HUES64 (cell line): ENCODE measurements around the gene TSPAN2.

Experiments used
- H3K27ac ChIP-seq: 2 replicates; pipeline ENCODE4 v1.7.0; 2013; ENCODE audit warnings: low read depth, low read length, inconsistent platforms
- H3K27me3 ChIP-seq: 2 replicates; pipeline ENCODE4 v1.6.1; 2013; ENCODE audit warnings: mild to moderate bottlenecking, low read length; ENCODE audit not compliant: insufficient read depth
- H3K36me3 ChIP-seq: 2 replicates; pipeline ENCODE4 v1.6.1; 2013; ENCODE audit warnings: mild to moderate bottlenecking, low read length; ENCODE audit not compliant: insufficient read depth
- H3K4me1 ChIP-seq: 2 replicates; pipeline ENCODE4 v1.6.1; 2013; ENCODE audit warnings: mild to moderate bottlenecking, low read length, moderate library complexity; ENCODE audit not compliant: insufficient read depth
- H3K4me3 ChIP-seq: 2 replicates; pipeline ENCODE4 v1.5.1; 2013; ENCODE audit warnings: mild to moderate bottlenecking, low read length, moderate library complexity
- H3K9ac ChIP-seq: 2 replicates; pipeline ENCODE4 v1.6.1; 2013; ENCODE audit warnings: mild to moderate bottlenecking, low read depth, low read length
- H3K9me3 ChIP-seq: 2 replicates; pipeline ENCODE4 v1.6.1; 2013; ENCODE audit warnings: low read depth, low read length; ENCODE audit not compliant: insufficient read depth
- WGBS: fragments of 150-250, 120-280 bp; methylation state at CpG from one replicate; pipeline ENCODE4 v1.1.7; 2013; ENCODE audit warnings: missing lambda C conversion rate; 5-methylcytosine and 5-hydroxymethylcytosine counted together

Gene TSPAN2

GRCh38 chr1:115063228-115063901, 25.9 kb downstream of the TSPAN2 start:
- 95% methylated on average over 6 of the region's 7 CpGs for WGBS
- H3K4me1 ChIP-seq, result 0 out of 2 replicates have a peak, but pooled peaks cover 3% of the 10 kb centered on the region
- H3K27me3 ChIP-seq, result no peaks in the 10 kb centered on the region
- no peaks in the 10 kb centered on the region for H3K9me3 ChIP-seq
- H3K36me3 ChIP-seq, result 0 out of 2 replicates have a peak, but pooled peaks cover 3% of the 10 kb centered on the region
- H3K27ac ChIP-seq, result no peak overlapping the region
- H3K4me3 ChIP-seq, result no peak overlapping the region
- H3K9ac ChIP-seq, result no peak overlapping the region

- WGBS, result 81% methylated on average over 7 of the region's 7 CpGs
- Histone ChIP-seq H3K9me3 (no peaks in the 10 kb centered on the region), H3K36me3 (no peaks in the 10 kb centered on the region), H3K9ac (no peak overlapping the region), H3K4me1 (0 out of 2 replicates have a peak, but pooled peaks cover 3% of the 10 kb centered on the region), H3K27me3 (no peaks in the 10 kb centered on the region), H3K27ac (no peak overlapping the region), H3K4me3 (no peak overlapping the region)
These were observed 26.7 kb downstream of the TSPAN2 start for GRCh38 chr1:115062542-115063004.

GRCh38 chr1:115060501-115060900, 28.8 kb downstream of the TSPAN2 start:
- H3K9me3 ChIP-seq, result no peaks in the 10 kb centered on the region
- no peaks in the 10 kb centered on the region for H3K27me3 ChIP-seq
- H3K27ac ChIP-seq, result no peak overlapping the region
- no peak overlapping the region for H3K4me3 ChIP-seq
- 77% methylated on average over 4 of the region's 4 CpGs for WGBS
- peaks cover 22% of the 10 kb centered on the region for H3K4me1 ChIP-seq
- no peaks in the 10 kb centered on the region for H3K36me3 ChIP-seq
- H3K9ac ChIP-seq, result no peak overlapping the region

- WGBS, result 90% methylated on average over 1 of the region's 2 CpGs
- Histone ChIP-seq H3K9me3 (no peaks in the 10 kb centered on the region), H3K4me1 (peaks cover 22% of the 10 kb centered on the region), H3K27me3 (no peaks in the 10 kb centered on the region), H3K27ac (no peak overlapping the region), H3K4me3 (no peak overlapping the region), H3K36me3 (no peaks in the 10 kb centered on the region), H3K9ac (no peak overlapping the region)
These were observed 30.0 kb downstream of the TSPAN2 start for GRCh38 chr1:115059316-115059715.

GRCh38 chr1:115057661-115058254, 31.5 kb downstream of the TSPAN2 start:
- Histone ChIP-seq H3K4me3 (no peak overlapping the region), H3K36me3 (no peaks in the 10 kb centered on the region), H3K27me3 (no peaks in the 10 kb centered on the region), H3K27ac (no peak overlapping the region), H3K9ac (no peak overlapping the region), H3K4me1 (peaks cover 19% of the 10 kb centered on the region), H3K9me3 (no peaks in the 10 kb centered on the region)
- WGBS, result 89% methylated on average over 6 of the region's 6 CpGs

GRCh38 chr1:115056395-115056798, 32.9 kb downstream of the TSPAN2 start:
- Histone ChIP-seq H3K27ac (no peak overlapping the region), H3K36me3 (0 out of 2 replicates have a peak, but pooled peaks cover 3% of the 10 kb centered on the region), H3K9me3 (no peaks in the 10 kb centered on the region), H3K4me3 (no peak overlapping the region; the same call in 1 of the 2 replicates), H3K9ac (peak overlapping the region; percentile 43; the same call in 1 of the 2 replicates), H3K27me3 (no peaks in the 10 kb centered on the region), H3K4me1 (peaks cover 19% of the 10 kb centered on the region)
- 42% methylated on average over 9 of the region's 9 CpGs for WGBS

GRCh38 chr1:115052454-115053083, 36.7 kb downstream of the TSPAN2 start:
- Histone ChIP-seq H3K36me3 (peaks cover 15% of the 10 kb centered on the region), H3K9me3 (no peaks in the 10 kb centered on the region), H3K27me3 (no peaks in the 10 kb centered on the region), H3K9ac (no peak overlapping the region), H3K4me1 (peaks cover 19% of the 10 kb centered on the region), H3K4me3 (no peak overlapping the region), H3K27ac (no peak overlapping the region)
- 73% methylated on average over 7 of the region's 9 CpGs for WGBS

- H3K4me1 ChIP-seq, result peaks cover 11% of the 10 kb centered on the region
- H3K4me3 ChIP-seq, result no peak overlapping the region
- WGBS, result 94% methylated on average over 5 of the region's 5 CpGs
- H3K36me3 ChIP-seq, result peaks cover 15% of the 10 kb centered on the region
- H3K27ac ChIP-seq, result no peak overlapping the region
- no peaks in the 10 kb centered on the region for H3K27me3 ChIP-seq
- H3K9me3 ChIP-seq, result no peaks in the 10 kb centered on the region
- H3K9ac ChIP-seq, result no peak overlapping the region
These were observed 37.5 kb downstream of the TSPAN2 start for GRCh38 chr1:115051850-115052249.

GRCh38 chr1:115046751-115047150, 42.6 kb downstream of the TSPAN2 start:
- H3K4me3 ChIP-seq, result no peak overlapping the region
- H3K36me3 ChIP-seq, result peaks cover 14% of the 10 kb centered on the region
- no peaks in the 10 kb centered on the region for H3K27me3 ChIP-seq
- no peaks in the 10 kb centered on the region for H3K9me3 ChIP-seq
- peak overlapping the region; percentile 9; the same call in 1 of the 2 replicates for H3K27ac ChIP-seq
- no peak overlapping the region for H3K9ac ChIP-seq
- no peaks in the 10 kb centered on the region for H3K4me1 ChIP-seq

GRCh38 chr1:115041654-115042053, 47.6 kb downstream of the TSPAN2 start:
- Histone ChIP-seq H3K27ac (no peak overlapping the region), H3K4me3 (no peak overlapping the region), H3K4me1 (peaks cover 4% of the 10 kb centered on the region; the same call in 1 of the 2 replicates), H3K27me3 (no peaks in the 10 kb centered on the region), H3K36me3 (no peaks in the 10 kb centered on the region), H3K9me3 (no peaks in the 10 kb centered on the region), H3K9ac (no peak overlapping the region)

- Histone ChIP-seq H3K27me3 (no peaks in the 10 kb centered on the region), H3K36me3 (no peaks in the 10 kb centered on the region), H3K9ac (no peak overlapping the region), H3K9me3 (no peaks in the 10 kb centered on the region), H3K27ac (no peak overlapping the region), H3K4me3 (no peak overlapping the region), H3K4me1 (peaks cover 4% of the 10 kb centered on the region; the same call in 1 of the 2 replicates)
- no CpG with 5 or more reads among the region's 2 CpGs for whole genome bisulfite sequencing
These were observed 48.8 kb downstream of the TSPAN2 start for GRCh38 chr1:115040501-115040900.
